Neural cell (in vitro differentiated cells): Measurements from ENCODE around the gene MRTFA. TPM values are rescaled to one million over a fixed set of nuclear protein-coding genes. Genes with fewer than 3 reads are reported as not detected.

Experiments
- H2AFZ ChIP-seq: fragments of 200-600, 300-800 bp; sonication (generic), shearing (Covaris generic); 2 replicates; pipeline ENCODE4 v1.6.0; 2014; ENCODE audit warnings: low read depth, mild to moderate bottlenecking, antibody characterized with exemption, low read length, moderate library complexity
- H3F3A ChIP-seq: fragments of 200-600 bp; shearing (Covaris generic); 2 replicates; pipeline ENCODE4 v1.6.1; 2016; ENCODE audit warnings: mild to moderate bottlenecking, moderate library complexity, mixed read lengths, antibody characterized with exemption, low read length; ENCODE audit not compliant: insufficient read depth, poor library complexity, severe bottlenecking
- H3K27ac ChIP-seq: fragments of 200-600, 300-800 bp; sonication (generic), shearing (Covaris generic); 2 replicates; pipeline ENCODE4 v1.5.1; 2014; ENCODE audit warnings: mild to moderate bottlenecking, low read length, moderate library complexity
- H3K27me3 ChIP-seq: fragments of 300-800, 200-600 bp; sonication (generic), shearing (Covaris generic); 2 replicates; pipeline ENCODE4 v1.6.0; 2014; ENCODE audit warnings: mild to moderate bottlenecking, low read depth, low read length, moderate library complexity; ENCODE audit not compliant: insufficient read depth
- H3K36me3 ChIP-seq: fragments of 300-800, 200-600 bp; sonication (generic), shearing (Covaris generic); 2 replicates; pipeline ENCODE4 v1.5.1; 2014; ENCODE audit warnings: mild to moderate bottlenecking, antibody characterized with exemption, low read length, moderate library complexity; ENCODE audit not compliant: insufficient read depth
- H3K4me2 ChIP-seq: fragments of 300-800, 200-600 bp; sonication (generic), shearing (Covaris generic); 2 replicates; pipeline ENCODE4 v1.6.0; 2014; ENCODE audit warnings: mild to moderate bottlenecking, low read length
- H3K4me3 ChIP-seq: fragments of 300-800, 200-600 bp; sonication (generic), shearing (Covaris generic); 2 replicates; pipeline ENCODE4 v1.5.1; 2014; ENCODE audit warnings: mild to moderate bottlenecking, low read length, moderate library complexity
- H3K79me2 ChIP-seq: fragments of 200-600 bp; shearing (Covaris generic); replicated peaks from 2 replicates; pipeline ENCODE4 v1.6.0; 2014; ENCODE audit warnings: mild to moderate bottlenecking, low read length, moderate library complexity; ENCODE audit not compliant: insufficient read depth
- H3K9ac ChIP-seq: fragments of 300-800, 200-600 bp; sonication (generic), shearing (Covaris generic); 2 replicates; pipeline ENCODE4 v1.6.1; 2016; ENCODE audit warnings: mild to moderate bottlenecking, low read length, mixed read lengths
- H3K9me2 ChIP-seq: fragments of 200-600 bp; shearing (Covaris generic); 2 replicates; pipeline ENCODE4 v1.6.1; 2016; ENCODE audit warnings: mild to moderate bottlenecking, low read length, mixed read lengths; ENCODE audit not compliant: insufficient read depth
- H3K9me3 ChIP-seq: fragments of 200-600, 300-800 bp; sonication (generic), shearing (Covaris generic); 2 replicates; pipeline ENCODE4 v1.6.1; 2016; ENCODE audit warnings: mild to moderate bottlenecking, mixed run types, low read length, moderate library complexity, mixed read lengths
- H4K20me1 ChIP-seq: fragments of 200-600 bp; shearing (Covaris generic); 2 replicates; pipeline ENCODE4 v1.6.1; 2016; ENCODE audit warnings: mild to moderate bottlenecking, mixed run types; ENCODE audit not compliant: insufficient read depth
- CTCF ChIP-seq: fragments of 450-650 bp; IDR thresholded peaks from 2 replicates; pipeline ENCODE4 v1.5.1; 2014; ENCODE audit warnings: antibody characterized with exemption, mild to moderate bottlenecking, moderate library complexity; ENCODE audit not compliant: poor library complexity, severe bottlenecking
- EP300 ChIP-seq: fragments of 450-650 bp; conservative IDR thresholded peaks from 2 replicates; pipeline ENCODE4 v1.6.1; 2014; ENCODE audit warnings: antibody characterized with exemption, mild to moderate bottlenecking, moderate library complexity; ENCODE audit not compliant: poor library complexity, severe bottlenecking
- EZH2 ChIP-seq: fragments of 200-600, 300-800 bp; shearing (Covaris generic), sonication (generic); IDR thresholded peaks from 2 replicates; pipeline ENCODE4 v1.6.1; 2014; ENCODE audit warnings: antibody characterized with exemption, low read length, borderline replicate concordance, mild to moderate bottlenecking; ENCODE audit not compliant: insufficient read depth, poor library complexity, severe bottlenecking
- MXI1 ChIP-seq: fragments of 450-650 bp; conservative IDR thresholded peaks from 2 replicates; pipeline ENCODE4 v1.6.1; 2014; ENCODE audit warnings: antibody characterized with exemption, mild to moderate bottlenecking; ENCODE audit not compliant: poor library complexity, severe bottlenecking
- POLR2AphosphoS5 ChIP-seq: IDR thresholded peaks from 2 replicates; pipeline ENCODE4 v1.6.1; 2012
- RAD21 ChIP-seq: fragments of 450-650 bp; conservative IDR thresholded peaks from 2 replicates; pipeline ENCODE4 v1.6.1; 2014; ENCODE audit warnings: antibody characterized with exemption, mild to moderate bottlenecking, moderate library complexity
- REST ChIP-seq: IDR thresholded peaks from 2 replicates; pipeline ENCODE4 v1.6.1; 2012; ENCODE audit warnings: borderline replicate concordance
- SMC3 ChIP-seq: fragments of 450-650 bp; conservative IDR thresholded peaks from 2 replicates; pipeline ENCODE4 v1.6.1; 2014; ENCODE audit warnings: antibody characterized with exemption, mild to moderate bottlenecking, moderate library complexity; ENCODE audit not compliant: poor library complexity
- TAF1 ChIP-seq: IDR thresholded peaks from 2 replicates; pipeline ENCODE4 v1.6.1; 2012; ENCODE audit warnings: low read depth
- polyA plus RNA-seq: library from polyadenylated mRNA; depleted of rRNA; stranded (reverse); fragments of >200 nt; gene quantifications from 2 replicates; pipeline ENCODE4 v1.2.3, GENCODE V29; 2014

Gene MRTFA
- polyA plus RNA-seq, 1 donor from 2014 or later: 19.3 TPM

- no peaks in the 10 kb centered on the region for H3K36me3 ChIP-seq
- no peak overlapping the region for H2AFZ ChIP-seq
- TF ChIP-seq CTCF: no peak
- TF ChIP-seq EP300: no peak
- TF ChIP-seq RAD21: no peak
- TF ChIP-seq SMC3: no peak
- no peak for TF ChIP-seq MXI1
- TF ChIP-seq EZH2: no peak
- no peak for TF ChIP-seq REST
- TF ChIP-seq POLR2AphosphoS5: no peak
- TF ChIP-seq TAF1: no peak
- no peak overlapping the region for H3K4me3 ChIP-seq
- H3K9me2 ChIP-seq: no peaks in the 10 kb centered on the region
- H3K79me2 ChIP-seq: no peaks in the 10 kb centered on the region
- H3K4me2 ChIP-seq: no peak overlapping the region
- H3K9me3 ChIP-seq: no peaks in the 10 kb centered on the region
- no peak overlapping the region for H3K9ac ChIP-seq
- H3K27me3 ChIP-seq: no peaks in the 10 kb centered on the region
- H4K20me1 ChIP-seq: no peaks in the 10 kb centered on the region
- no peak overlapping the region for H3K27ac ChIP-seq
- H3F3A ChIP-seq: no peaks in the 10 kb centered on the region
These were observed 76.0 kb downstream of the MRTFA start for GRCh38 chr22:40560551-40560950.

- Histone ChIP-seq H3F3A (no peaks in the 10 kb centered on the region), H3K9me2 (no peaks in the 10 kb centered on the region), H3K79me2 (no peaks in the 10 kb centered on the region), H4K20me1 (no peaks in the 10 kb centered on the region), H3K9ac (no peak overlapping the region), H3K9me3 (no peaks in the 10 kb centered on the region), H3K27ac (no peak overlapping the region), H3K36me3 (no peaks in the 10 kb centered on the region), H3K27me3 (no peaks in the 10 kb centered on the region), H3K4me3 (no peak overlapping the region), H2AFZ (no peak overlapping the region), H3K4me2 (no peak overlapping the region)
- TF ChIP-seq REST (no peak), TAF1 (no peak), CTCF (no peak), RAD21 (no peak), POLR2AphosphoS5 (no peak)
These were observed 78.5 kb downstream of the MRTFA start for GRCh38 chr22:40557972-40558371.
